SK-N-SH (cell line): ENCODE results near the gene ZSCAN21.

Experiments used
- CTCF ChIP-seq: fragments of 200-600 bp; sonication (generic); IDR thresholded peaks from 2 replicates; pipeline ENCODE4 v1.6.1; 2017; ENCODE audit warnings: antibody characterized with exemption, mild to moderate bottlenecking, moderate library complexity
- ELF1 ChIP-seq: IDR thresholded peaks from 2 replicates; pipeline ENCODE4 v1.4.0; 2012
- MXI1 ChIP-seq: IDR thresholded peaks from 2 replicates; pipeline ENCODE4 v1.6.1; 2012; ENCODE audit warnings: mild to moderate bottlenecking, low read depth, low read length, improper control_type of control experiment
- RAD21 ChIP-seq: IDR thresholded peaks from 2 replicates; pipeline ENCODE4 v1.6.1; 2012; ENCODE audit warnings: mild to moderate bottlenecking, low read length
- REST ChIP-seq: IDR thresholded peaks from 2 replicates; pipeline ENCODE4 v1.6.1; 2012; ENCODE audit warnings: mild to moderate bottlenecking, low read depth, low read length, moderate library complexity
- TAF1 ChIP-seq: IDR thresholded peaks from 2 replicates; pipeline ENCODE4 v1.6.1; 2012; ENCODE audit warnings: low read depth, mild to moderate bottlenecking, low read length, moderate library complexity, borderline replicate concordance
- USF1 ChIP-seq: IDR thresholded peaks from 2 replicates; pipeline ENCODE4 v1.4.0; 2012; ENCODE audit warnings: low read depth, borderline replicate concordance
- YY1 ChIP-seq: IDR thresholded peaks from 2 replicates; pipeline ENCODE4 v1.4.0; 2012; ENCODE audit warnings: low read depth, mild to moderate bottlenecking

- peak; percentile 60 for TF ChIP-seq TAF1
- TF ChIP-seq RAD21: no peak
- 0 out of 2 replicates have a peak, but pooled peaks have one; percentile 1 for TF ChIP-seq CTCF
- peak; percentile 63; the same call in 1 of the 2 replicates for TF ChIP-seq ELF1
- TF ChIP-seq USF1: 0 out of 2 replicates have a peak, but pooled peaks have one; percentile 25
- TF ChIP-seq MXI1: no peak
- peak; percentile 56 for TF ChIP-seq REST
- TF ChIP-seq YY1: 0 out of 2 replicates have a peak, but pooled peaks have one; percentile 45
Observed at GRCh38 chr7:100087055-100087750, 37.6 kb downstream of the ZSCAN21 start.
